Kidney (tissue), 14 donors: ENCODE measurements around the gene COL5A3. TPM values are rescaled to one million over a fixed set of nuclear protein-coding genes. Genes with fewer than 3 reads are reported as not detected.

Source experiments
- DNase-seq, 5 donors: peaks; one replicate each; pipeline ENCODE4 v3.0.0-alpha.2; 2013 to 2020
- FAIRE-seq: peaks from 2 replicates; lab custom pipeline; 2012; peaks lifted over from hg19 to GRCh38; lab: Jason Lieb, UNC
- H3K27ac ChIP-seq, 2 donors: one replicate each; pipeline ENCODE4 v1.7.0; 2013; ENCODE audit warnings: low read depth in 2 of 2, low read length in 2 of 2, inconsistent platforms in 1 of 2
- H3K27me3 ChIP-seq: one replicate; pipeline ENCODE4 v1.7.1; 2013; ENCODE audit warnings: low read length, inconsistent platforms; ENCODE audit not compliant: control insufficient read depth, insufficient read depth
- H3K36me3 ChIP-seq, 3 donors: one replicate each; pipeline versions ENCODE4 v1.7.0 to v1.7.1; 2013; ENCODE audit warnings: low read length in 3 of 3, control low read depth in 1 of 3, inconsistent platforms in 1 of 3; ENCODE audit not compliant: insufficient read depth in 3 of 3, control insufficient read depth in 2 of 3
- H3K4me1 ChIP-seq, 3 donors: one replicate each; pipeline versions ENCODE4 v1.7.0 to v1.7.1; 2013; ENCODE audit warnings: low read length in 3 of 3, inconsistent platforms in 1 of 3, low read depth in 1 of 3; ENCODE audit not compliant: control insufficient read depth in 2 of 3, insufficient read depth in 2 of 3
- H3K4me3 ChIP-seq, 3 donors: one replicate each; pipeline versions ENCODE4 v1.7.0 to v1.8.1; 2013; ENCODE audit warnings: low read length in 3 of 3, control low read depth in 1 of 3, inconsistent platforms in 1 of 3
- H3K9ac ChIP-seq, 3 donors: one replicate each; pipeline versions ENCODE4 v1.7.0 to v1.7.1; 2013; ENCODE audit warnings: low read length in 3 of 3, control low read depth in 1 of 3, inconsistent platforms in 1 of 3
- H3K9me3 ChIP-seq, 3 donors: one replicate each; pipeline versions ENCODE4 v1.7.0 to v1.7.1; 2013; ENCODE audit warnings: low read length in 3 of 3, control low read depth in 1 of 3, inconsistent platforms in 1 of 3; ENCODE audit not compliant: control insufficient read depth in 2 of 3, insufficient read depth in 1 of 3
- CTCF ChIP-seq: IDR thresholded peaks from 3 replicates; pipeline ENCODE4 v1.5.1; 2012; ENCODE audit warnings: mild to moderate bottlenecking, moderate library complexity, borderline replicate concordance; ENCODE audit not compliant: insufficient read depth; ENCODE audit errors: extremely low read depth
- intact Hi-C: fragments of 100-400 bp; cut with DNase I; formaldehyde crosslinking; loops from one replicate; pipeline ENCODE4 v1.11.1; 2022
- polyA plus RNA-seq: library from polyadenylated mRNA; stranded (reverse); fragments of 350-450 nt; fragmentation: Illumina TruSeq; extraction: RNeasy Lipid Tissue Mini Kit (QIAGEN cat#74804); gene quantifications from one replicate; pipeline ENCODE4 v1.2.3, GENCODE V29; 2014; ENCODE audit warnings: low read depth, low replicate concordance; ENCODE audit not compliant: insufficient read depth
- total RNA-seq: library from RNA; stranded (reverse); fragmentation: NEBNext Ultra II Directional; extraction: Animal tissue kit (Norgen Biotek cat#: 25700); gene quantifications from one replicate; pipeline ENCODE4 v1.2.1, GENCODE V29; 2021
- donor health status: control.
- donor health status: control.
- donor health status: control.
- donor health status: control.
- donor health status: control.
- donor health status: DM: yes; HTN: yes; CAD: no.
- donor health status: Normal renal cell carcinoma (clear cell type).

Gene COL5A3
- total and polyA plus RNA-seq, 2 donors from 2014 or later = 0.97 to 5.1 TPM

DNA sequence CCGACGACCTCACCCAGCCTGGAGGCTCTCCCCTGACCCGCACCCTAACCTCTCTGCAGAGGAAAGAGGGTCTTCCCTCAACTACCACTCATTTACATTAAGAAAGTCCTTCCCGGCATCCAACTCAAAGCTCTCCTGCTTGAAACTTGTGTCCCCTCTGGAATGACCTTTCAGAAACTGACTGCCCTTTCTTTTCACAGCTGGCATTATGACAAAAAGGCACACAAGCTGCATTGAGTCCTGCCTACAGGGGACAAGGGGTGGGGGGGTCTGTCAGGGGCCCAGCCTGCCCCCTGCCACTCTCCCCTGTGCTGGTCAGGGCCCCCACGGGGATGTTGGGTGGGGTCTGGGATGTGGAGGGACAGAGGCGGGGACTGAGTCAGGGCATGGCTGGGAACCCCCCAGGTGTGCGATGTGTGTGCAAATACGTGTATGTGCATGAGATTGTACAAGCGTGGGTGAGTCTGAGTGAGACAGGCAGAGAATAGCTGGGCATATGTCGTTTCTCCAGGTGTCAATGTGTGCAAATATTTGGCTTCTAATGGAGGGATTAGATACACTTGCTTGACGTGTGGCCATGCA is 2.0 kb downstream of the COL5A3 start:
- Histone ChIP-seq H3K4me3 (no peak overlapping the region), H3K9me3 (no peaks in the 10 kb centered on the region), H3K27ac (peak overlapping the region; percentile 32 to 53), H3K36me3 (no peaks in the 10 kb centered on the region), H3K9ac (no peak overlapping the region), H3K4me1 (peaks cover 0 to 5% (median 0%) of the 10 kb centered on the region in 3 donors), H3K27me3 (peaks cover 15% of the 10 kb centered on the region)
- intact Hi-C loops = no loop called here
- no peak for TF ChIP-seq CTCF
- DNase-seq = peak in 2 of 5 donors; percentile 19 to 45
- FAIRE-seq = no peak

GRCh38 chr19:10007371-10008183 is 2.7 kb downstream of the COL5A3 start:
- peak in 2 of 5 donors; percentile 18 to 86 for DNase-seq

GRCh38 chr19:10006752-10007323 is 3.5 kb downstream of the COL5A3 start:
- Histone ChIP-seq H3K27ac (peak overlapping the region; percentile 13 to 51), H3K9me3 (no peaks in the 10 kb centered on the region), H3K4me1 (peaks cover 0 to 5% (median 0%) of the 10 kb centered on the region in 3 donors), H3K36me3 (no peaks in the 10 kb centered on the region), H3K4me3 (no peak overlapping the region), H3K9ac (no peak overlapping the region), H3K27me3 (peaks cover 12% of the 10 kb centered on the region)
- intact Hi-C loops = no loop called here
- FAIRE-seq = no peak
- DNase-seq = no peak
- no peak for TF ChIP-seq CTCF

More at GRCh38 chr19:10007371-10008183, 2.7 kb downstream of the COL5A3 start:
- intact Hi-C loops = no loop called here
- H3K36me3 ChIP-seq = no peaks in the 10 kb centered on the region
- H3K4me3 ChIP-seq = no peak overlapping the region
- no peaks in the 10 kb centered on the region for H3K9me3 ChIP-seq
- no peak for TF ChIP-seq CTCF
- peaks cover 15% of the 10 kb centered on the region for H3K27me3 ChIP-seq
- H3K27ac ChIP-seq = peak overlapping the region; percentile 51 to 53
- no peak overlapping the region for H3K9ac ChIP-seq
- no peak for FAIRE-seq
- peaks cover 0 to 5% (median 0%) of the 10 kb centered on the region in 3 donors for H3K4me1 ChIP-seq
